Ureter (tissue), 1 donor: Measurements from ENCODE around the gene LSM14A. TPM values are rescaled to one million over a fixed set of nuclear protein-coding genes. Genes with fewer than 3 reads are reported as not detected.
"Not testable (repeated sequence)": the region's sequence is repeated elsewhere in the genome, so short reads cannot be mapped to it uniquely, and the experiment has no call there.

Source experiments
- DNase-seq: peaks from one replicate; pipeline ENCODE4 v3.0.0-alpha.2; 2020; ENCODE audit warnings: low spot score
- total RNA-seq: library from RNA; stranded (reverse); gene quantifications from one replicate; pipeline ENCODE4 v1.2.4, GENCODE V29; 2023
- donor health status: DM: yes; HTN: yes; CAD: no.

LSM14A gene
- total RNA-seq, 1 donor from 2014 or later, result 119 TPM

DNA sequence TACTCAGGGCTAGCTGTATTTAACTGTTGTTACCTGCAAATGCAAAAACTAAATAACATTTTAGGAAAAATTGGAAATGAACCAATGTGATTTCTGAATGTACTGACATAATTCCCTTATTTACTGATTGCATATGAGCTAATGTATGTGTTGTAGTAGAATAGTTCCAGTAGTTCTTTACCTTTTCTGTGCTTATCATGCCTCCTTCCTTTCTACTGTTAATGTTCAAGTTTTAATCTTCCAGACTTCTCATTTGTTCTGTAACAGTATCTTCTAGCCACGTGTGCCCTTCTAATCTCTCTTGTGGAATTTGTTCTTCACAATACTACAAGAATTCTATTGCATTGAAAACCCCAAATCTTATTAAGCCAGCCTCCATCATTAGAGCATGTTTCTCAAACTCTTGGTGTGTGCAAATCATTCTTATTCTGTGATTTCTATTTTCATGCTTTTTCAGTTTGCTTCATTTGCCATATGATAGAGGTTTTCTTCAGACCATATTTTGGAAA lies 17.7 kb downstream of the LSM14A start:
- DNase-seq, result no peak

DNA sequence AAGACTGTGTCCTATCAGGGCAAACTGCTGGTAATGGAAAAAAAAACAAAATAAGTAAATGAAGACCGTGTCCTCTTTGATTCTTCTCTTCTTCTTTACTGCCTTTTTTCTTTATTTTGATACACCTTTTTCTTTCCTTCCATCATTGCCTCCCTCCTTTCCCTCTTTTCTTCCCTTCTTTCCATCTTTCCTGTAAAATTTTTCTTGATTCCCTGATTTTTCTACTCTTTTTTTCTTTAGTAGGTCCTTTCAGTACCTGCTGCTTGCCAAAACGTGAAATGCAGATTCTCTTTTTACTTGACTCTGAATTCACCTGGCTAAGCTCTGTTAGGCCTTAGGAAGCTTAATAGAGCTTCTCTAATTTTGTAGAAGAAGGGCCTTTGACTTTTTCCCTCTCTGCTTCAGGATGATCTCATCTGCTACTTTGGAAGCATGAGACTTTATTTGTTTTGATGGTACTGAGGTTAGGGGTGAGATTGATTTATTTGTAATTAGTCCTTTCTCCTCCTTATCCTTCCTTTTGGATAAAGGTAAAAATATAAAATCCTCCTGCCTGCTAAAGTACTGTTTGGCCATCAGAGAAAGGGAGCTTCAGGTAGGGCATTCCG lies 19.2 kb downstream of the LSM14A start:
- no peak for DNase-seq

DNA sequence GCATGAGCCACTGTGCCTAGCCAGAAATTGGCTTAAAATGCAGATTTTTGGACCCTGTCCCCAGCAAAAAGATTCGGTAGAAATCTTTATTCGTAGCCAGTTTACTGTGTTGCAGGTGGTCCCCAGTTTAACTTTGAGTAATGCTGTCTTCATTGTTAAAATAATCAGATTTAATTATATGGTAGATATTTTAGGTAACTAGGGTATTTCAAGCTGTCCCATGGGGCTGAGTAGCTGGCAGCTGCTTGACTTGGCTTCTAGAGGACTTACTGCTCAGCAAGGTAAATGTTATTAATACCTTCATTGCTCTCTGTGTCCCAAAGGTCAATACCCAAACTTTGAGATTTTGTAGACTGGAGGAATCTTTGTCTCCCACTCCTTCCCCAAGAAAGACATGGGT lies 21.1 kb downstream of the LSM14A start:
- DNase-seq, result no peak

DNA sequence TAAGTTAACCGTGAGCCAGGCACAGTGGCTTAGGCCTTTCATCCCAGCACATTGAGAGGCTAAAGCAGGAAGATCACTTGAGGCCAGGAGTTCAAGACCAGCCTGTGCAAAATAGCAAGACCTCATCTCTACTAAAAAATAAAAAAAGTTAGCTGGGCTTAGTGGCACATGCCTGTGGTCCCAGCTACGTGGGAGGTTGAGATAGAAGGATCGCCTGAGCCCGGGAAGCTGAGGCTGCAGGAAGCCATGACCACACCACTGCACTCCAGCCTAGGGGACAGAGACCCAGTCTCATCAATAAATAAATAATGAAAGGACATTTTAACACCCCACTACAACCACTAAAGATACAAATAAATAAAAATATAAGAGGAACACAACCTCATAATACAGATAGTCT lies 21.6 kb downstream of the LSM14A start:
- DNase-seq, result no peak

DNA sequence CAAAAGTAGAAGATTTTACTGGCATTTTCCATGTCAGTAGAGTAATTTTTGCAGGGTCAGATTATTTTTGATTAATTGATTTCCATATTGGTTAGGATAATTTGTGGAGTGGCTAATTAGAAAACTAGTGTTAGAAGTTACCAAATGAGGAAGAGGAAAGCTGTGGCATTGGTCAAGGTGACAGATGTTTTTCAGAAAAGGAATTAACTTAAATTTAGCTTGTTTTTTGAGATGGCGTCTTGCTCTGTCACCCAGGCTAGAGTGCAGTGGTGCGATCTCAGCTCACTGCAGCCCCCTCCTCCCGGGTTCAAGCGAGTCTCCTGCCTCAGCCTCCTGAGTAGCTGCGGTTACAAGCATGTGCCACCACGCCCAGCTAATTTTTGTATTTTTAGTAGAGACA lies 28.8 kb downstream of the LSM14A start:
- DNase-seq, result no peak

DNA sequence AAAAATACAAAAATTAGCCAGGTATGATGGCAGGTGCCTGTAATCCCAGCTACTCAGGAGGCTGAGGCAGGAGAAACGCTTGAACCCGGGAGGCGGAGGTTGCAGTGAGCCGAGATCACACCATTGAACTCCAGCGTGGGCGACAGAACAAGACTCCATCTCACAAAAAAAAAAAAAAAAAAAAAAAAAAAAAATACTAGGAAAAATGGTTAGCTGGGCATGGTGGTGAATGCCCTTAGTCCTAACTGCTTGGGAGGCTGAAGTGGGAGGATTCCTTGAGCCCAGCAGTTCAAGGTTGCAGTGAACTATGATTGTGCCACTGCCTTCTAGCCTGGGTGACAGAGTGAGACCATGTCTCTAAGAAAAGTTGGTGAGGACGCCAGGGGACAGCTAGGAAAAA lies 33.0 kb downstream of the LSM14A start:
- DNase-seq, result not testable (repeated sequence)

DNA sequence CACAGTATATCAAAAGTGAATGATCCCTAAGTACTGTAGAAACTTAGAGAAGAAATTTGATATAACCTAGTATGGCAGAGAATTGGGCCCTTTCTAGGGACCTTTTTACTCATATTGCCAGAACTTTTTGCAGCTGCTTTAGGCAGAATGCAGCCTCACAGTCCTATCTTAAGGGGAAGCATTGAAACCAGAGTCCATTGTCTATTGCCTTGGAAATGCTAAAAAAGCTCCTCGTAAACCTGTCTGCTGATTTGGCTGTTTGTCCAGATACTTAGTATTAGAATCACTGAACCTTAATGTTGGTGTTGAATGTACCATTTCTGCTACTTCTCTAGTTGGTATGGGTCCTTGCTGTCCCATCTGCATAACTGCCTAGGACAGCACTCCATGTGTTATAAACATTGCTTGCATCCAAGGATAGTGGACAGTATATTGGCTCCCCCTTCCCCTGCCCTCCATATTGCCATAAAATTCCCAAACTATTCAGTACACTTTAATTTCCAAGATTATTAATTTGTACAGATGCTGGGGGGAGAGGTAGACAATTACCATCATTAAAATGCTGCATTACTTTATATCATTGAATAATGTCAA lies 36.1 kb downstream of the LSM14A start:
- DNase-seq, result no peak

DNA sequence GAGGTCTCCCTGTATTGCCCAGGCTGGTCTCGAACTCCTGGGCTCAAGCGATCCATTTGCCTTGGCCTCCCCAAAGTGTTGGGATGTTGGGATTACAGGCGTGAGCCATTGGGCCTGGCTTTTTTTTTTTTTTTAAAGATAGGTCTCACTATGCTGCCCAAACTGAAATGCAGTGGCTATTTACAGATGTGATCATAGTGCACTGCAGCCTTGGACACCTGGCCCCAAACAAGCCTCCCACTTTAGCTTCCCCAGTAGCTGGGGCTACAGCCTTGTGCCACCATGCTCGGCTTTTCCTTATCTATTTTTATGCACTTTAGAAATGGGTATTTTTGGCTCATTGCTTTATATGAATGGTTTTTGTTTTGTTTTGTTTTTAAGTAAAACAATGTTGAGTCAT lies 37.4 kb downstream of the LSM14A start:
- DNase-seq, result no peak

DNA sequence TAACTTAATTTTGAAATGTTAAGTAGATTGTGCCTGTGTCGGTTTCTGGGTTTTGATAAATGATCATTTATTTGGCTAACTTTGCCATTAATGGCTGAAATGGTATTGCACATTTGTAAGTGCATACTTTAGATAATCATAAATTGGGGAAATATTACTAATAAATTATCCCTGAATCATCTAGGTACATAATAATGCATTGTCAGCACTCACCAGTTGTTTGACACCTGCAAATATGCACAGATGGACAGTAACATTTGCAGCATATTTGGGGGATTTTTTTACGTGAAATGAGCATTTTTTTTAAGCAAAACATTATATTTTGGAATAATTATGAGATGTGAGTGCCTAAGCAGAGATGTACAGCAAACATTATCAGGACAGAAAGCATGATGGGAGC lies 41.0 kb downstream of the LSM14A start:
- no peak for DNase-seq

DNA sequence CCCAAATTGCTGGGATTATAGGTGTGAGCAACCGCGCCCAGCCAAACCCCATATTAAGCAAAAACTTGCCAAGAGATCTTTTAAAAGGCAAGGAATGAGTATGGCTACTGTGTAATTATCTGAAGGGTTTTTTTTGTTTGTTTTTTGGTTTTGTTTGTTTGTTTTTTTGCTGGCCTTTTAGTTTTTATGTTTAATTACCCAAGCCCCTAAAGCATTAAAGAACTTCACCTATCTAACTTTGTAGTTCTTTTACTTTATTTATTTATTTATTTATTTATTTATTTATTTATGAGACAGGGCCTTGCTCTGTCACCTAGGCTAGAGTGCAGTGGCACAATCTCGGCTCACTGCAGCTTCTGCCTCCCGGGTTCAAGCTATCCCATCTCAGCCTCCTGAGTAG lies 41.7 kb downstream of the LSM14A start:
- no peak for DNase-seq

DNA sequence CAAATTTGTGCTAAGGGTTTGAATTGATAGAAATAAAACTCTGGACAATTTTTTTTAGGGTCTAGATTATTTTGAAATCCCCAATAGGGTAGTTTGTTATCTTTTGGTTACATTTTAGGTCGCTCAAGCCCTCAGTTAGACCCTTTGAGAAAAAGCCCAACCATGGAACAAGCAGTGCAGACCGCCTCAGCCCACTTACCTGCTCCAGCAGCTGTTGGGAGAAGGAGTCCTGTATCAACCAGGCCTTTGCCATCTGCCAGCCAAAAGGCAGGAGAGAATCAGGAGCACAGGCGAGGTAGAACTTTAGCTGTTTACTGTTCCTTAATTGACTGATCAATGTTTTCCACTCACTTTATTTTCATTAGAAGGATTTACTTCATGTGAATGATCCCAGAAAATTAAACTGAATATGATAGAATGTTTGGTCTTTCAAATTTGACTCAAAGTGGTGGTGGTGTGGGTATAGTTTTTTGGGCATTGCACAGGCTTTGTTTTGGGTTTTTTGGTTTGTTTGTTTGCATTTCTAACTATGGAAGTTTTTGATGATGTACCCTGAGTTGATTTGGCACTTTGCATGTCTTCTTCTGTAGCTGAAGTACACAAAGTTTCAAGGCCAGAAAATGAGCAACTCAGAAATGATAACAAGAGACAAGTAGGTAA lies 42.8 kb downstream of the LSM14A start:
- no peak for DNase-seq

DNA sequence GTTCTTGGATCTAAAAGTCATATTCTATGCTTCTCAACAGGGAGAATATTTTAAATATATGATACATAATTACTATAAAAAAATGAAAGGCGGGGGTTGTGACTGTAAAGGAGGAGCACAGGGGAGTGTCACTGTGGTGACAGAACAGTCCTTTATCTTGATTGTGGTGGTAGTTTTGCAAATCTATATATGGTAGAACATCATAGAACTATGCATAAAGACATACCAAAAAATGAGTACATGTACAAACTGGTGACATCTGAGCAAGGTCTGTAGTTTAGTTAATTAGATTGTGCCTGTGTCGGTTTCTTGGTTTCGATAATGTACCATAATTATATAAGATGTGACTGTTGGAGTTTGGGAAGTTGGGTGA lies 43.3 kb downstream of the LSM14A start:
- DNase-seq, result no peak

DNA sequence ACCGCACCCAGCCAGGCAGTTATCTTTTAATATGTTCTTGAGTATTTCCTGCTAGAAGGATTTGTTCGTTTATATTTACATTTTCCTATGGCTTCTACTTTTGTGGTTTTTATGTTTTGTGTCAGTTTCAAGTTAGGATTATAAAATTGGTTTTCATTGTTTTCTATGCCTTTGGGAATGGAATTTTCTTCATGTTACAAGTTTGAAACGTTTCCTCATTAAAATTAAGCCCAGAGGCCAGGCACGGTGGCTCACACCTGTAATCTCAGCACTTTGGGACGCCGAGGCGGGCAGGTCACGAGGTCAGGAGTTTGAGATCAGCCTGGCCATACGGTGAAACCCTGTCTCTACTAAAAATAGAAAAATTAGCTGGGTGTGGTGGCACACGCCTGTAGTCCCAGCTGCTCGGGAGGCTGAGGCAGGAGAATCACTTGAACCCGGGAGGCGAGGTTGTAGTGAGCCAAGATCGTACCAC lies 44.5 kb downstream of the LSM14A start:
- DNase-seq, result not testable (repeated sequence)

DNA sequence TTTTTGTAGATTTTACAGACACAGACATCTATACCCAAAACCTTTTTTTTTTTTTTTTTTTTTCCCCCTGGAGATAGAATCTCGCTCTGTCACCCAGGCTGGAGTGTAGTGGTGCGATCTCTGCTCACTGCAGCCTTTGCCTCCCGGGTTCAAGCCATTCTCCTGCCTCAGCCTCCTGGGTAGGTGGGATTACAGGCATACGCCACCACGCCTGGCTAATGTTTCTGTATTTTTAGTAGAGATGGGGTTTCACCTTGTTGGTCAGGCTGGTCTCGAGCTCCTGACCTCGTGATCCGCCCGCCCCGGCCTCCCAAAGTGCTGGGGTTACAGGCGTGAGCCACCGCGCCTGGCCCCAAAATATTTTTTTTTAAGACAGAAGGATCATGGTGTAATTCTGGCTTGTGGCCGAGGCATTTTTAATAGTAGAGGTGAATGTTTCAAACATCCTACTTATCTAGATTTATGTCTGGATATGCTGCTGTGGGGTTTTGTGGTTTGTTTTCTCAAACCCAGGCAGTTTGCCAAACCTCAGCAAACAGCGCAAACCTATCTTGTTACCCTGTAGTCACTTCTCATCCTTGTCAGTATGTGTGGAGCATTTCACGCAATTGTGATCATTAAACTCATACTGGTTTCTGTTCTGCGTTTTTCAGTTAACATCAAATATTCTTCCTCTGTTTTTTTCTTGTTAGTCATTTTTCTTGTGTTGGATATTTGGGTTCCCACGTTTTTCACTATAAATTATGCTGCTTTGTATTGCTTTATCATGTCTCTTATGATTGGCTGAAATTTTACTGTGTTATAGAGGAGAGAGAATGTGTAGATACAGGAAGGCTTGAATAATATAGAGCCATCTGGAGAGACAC lies 45.9 kb downstream of the LSM14A start:
- DNase-seq, result peak; percentile 66

DNA sequence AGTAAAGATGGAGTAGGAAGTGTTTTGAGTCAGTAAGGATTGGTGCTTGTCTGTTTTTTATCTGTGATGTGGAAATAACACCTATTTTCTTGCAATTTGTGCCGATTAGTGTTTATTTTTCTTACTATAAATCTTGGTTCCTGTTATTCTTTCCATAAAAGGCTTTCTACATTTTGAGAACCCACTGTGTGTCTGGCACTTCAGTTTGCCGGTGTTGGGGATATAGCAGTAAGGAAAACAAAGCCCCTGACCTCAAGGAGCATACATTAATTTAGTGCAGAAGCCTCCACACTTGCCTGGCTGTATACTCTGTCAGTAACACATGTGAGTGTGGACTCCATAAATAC lies 46.5 kb downstream of the LSM14A start:
- DNase-seq, result no peak

DNA sequence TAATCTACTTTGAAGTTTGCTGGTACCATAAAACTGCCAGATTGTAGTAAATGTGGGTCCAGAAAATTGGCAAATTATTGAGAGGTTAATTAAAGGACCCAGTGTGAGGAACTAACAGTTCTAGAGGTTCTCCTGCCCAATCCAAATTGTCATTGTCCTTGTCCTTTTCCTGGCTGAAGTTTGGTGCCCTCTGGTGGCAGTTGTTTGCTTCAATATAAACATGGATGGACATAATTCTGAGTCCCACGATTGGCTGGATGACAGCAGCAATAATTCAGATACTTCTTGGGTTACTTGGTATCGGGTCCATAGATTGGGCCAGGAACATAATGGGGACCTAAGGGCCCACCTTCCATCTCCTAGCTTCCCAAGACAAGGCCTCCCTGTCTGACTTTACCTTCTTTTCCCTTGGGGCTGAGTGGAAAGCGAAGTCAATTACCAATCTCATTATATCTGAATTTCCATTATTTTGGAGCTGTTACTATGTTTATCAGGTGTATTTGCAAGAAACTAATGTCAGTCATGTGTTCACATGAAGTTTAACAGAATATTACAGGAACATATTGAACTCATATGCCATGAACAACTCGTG lies 48.3 kb downstream of the LSM14A start:
- DNase-seq, result peak; percentile 61

DNA sequence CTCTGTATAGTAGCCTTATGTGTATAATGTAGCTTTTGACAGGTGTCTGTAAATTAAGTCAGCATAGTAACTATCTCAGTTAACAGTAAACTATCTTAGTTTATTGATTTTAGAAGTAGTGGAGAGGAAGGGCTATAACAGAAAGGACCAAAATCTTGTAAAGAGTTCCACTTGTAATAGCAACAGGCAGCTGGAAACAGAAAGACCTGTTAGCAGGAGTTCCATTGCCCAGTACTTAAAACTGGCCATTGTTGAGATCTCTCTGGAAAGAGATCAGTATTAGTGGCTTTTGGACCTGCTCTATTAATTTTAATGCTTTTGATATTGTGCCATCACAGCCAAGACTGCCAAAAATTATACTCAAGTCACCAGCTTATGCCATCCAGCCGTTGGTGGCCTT lies 50.1 kb downstream of the LSM14A start:
- DNase-seq, result no peak

DNA sequence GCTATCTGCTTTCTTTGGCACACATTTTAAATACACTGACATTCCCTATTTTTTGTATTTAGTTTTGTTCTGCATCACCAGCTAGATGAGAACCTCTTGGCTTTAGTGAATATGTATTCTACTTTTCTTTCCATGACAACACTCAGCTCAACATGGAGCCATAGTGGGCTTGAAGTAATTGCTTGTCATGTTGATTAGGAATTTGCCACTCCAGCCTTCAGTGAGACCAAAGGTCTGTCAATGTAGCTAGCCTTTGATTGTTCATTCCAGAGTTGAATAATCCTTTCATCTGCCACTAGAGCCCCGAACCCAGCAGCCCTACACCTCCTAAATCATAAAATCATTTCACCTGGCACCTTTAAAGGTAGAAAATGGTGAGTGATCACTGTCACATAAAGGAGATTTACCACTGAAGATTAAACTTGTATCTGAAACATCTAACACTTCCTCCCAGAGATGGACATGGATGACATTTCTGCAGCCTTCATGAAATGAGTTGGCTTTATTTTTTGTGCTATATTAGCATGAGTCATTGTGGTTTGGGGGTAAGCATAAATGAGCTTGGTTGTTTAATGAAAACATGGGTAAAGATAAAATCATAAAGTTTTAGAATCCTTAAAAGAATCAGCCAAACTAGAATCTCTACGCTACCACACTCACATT lies 52.8 kb downstream of the LSM14A start:
- no peak for DNase-seq

DNA sequence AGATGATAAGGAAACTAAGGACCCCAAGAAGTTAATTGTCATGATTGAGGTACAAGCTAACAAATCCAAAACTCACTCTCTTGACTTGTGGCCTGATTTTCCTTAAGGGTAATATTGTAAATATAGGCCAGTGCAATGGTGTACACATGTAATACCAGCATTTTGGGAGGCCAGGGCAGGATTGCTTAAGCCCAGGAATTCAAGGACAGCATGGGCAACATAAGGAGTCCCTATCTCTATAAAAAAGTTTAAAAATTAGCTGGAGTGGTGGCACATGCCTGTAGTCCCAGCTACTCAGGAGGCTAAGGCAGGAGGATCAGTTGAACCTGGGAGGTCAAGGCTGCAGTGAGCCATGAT lies 53.3 kb downstream of the LSM14A start:
- no peak for DNase-seq

DNA sequence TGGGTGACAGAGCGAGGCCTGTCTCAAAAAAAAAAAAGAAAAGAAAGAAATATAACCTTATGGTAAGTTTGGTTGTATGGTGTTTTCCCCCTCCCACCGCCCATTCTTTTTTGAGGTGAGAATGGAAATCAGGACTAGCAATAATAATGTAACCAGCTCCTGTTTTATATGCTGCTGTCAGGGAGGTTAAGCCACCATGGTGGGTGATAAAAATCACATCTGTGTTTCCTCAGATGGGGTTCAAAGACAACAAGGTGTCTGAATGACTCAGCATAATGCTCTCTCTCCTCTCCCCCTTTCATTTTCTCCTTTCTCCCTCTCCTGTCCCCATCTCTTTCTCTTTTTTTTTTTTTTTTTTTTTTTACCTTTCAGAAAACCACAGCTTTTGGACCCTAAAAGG lies 53.7 kb downstream of the LSM14A start:
- no peak for DNase-seq

DNA sequence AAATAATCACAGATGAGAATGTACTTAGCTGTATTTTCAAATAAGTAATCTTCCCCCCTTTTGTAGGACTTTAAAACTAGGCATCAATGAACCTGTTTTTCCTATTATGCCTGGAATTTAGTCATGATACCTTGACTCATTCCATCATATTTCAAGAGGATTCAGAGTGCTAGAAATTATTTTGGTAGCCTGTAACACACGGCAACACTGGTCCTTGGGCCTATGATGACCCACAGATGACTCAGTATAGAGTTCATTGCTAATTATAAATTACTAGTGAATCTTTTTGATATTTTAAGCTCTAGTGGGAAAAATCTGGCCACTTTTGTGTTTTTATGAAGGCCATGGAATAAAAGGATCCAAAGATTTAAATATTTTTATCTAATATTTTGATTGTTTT lies 56.0 kb downstream of the LSM14A start:
- DNase-seq, result no peak

DNA sequence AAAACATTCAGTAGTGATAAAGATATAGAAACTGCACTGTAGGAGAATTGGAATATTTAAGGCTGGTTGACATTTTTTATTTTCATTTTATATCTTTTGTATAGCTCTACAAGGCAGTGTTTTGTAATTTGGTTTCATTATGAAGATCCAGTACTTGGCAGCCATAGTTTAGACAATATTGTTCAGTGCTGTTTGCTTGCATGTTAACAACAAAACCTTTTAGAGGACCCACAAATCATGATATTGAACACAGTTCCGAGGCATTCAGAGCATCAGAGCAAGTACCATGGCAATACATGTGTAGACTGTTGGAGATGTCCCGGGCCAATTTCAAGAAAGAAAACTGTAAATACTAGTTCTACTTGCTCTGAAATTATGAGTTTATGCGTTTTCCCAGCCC lies 56.5 kb downstream of the LSM14A start:
- DNase-seq, result no peak
